Fibroblast of villous mesenchyme (primary cell): ENCODE results near the gene EAF2. TPM values are rescaled to one million over a fixed set of nuclear protein-coding genes. Genes with fewer than 3 reads are reported as not detected.

Experiments
- DNase-seq: peaks from one replicate; pipeline ENCODE4 v3.0.0-alpha.2; 2010; ENCODE audit warnings: low read depth
- H3K4me3 ChIP-seq: 2 replicates; pipeline ENCODE4 v1.5.1; 2011; ENCODE audit warnings: low read depth, mild to moderate bottlenecking, low read length
- CTCF ChIP-seq: IDR thresholded peaks from 2 replicates; pipeline ENCODE4 v1.5.1; 2012; ENCODE audit warnings: low read depth, mild to moderate bottlenecking, low read length; ENCODE audit not compliant: insufficient read depth
- total RNA-seq: library from RNA; depleted of rRNA; stranded (reverse); fragments of >200 nt; gene quantifications from 2 replicates; pipeline ENCODE4 v1.2.3, GENCODE V29; 2012

EAF2 gene
- total RNA-seq, 1 donor: 0.43 TPM

- TF ChIP-seq CTCF: no peak
- no peak overlapping the region for H3K4me3 ChIP-seq
- no peak for DNase-seq
Measured at GRCh38 chr3:121897296-121897695, 62.3 kb downstream of the EAF2 start.

GRCh38 chr3:121913305-121913990 is 78.4 kb downstream of the EAF2 start:
- no peak for TF ChIP-seq CTCF
- DNase-seq: no peak
- H3K4me3 ChIP-seq: no peak overlapping the region

- no peak for TF ChIP-seq CTCF
- DNase-seq: no peak
- no peak overlapping the region for H3K4me3 ChIP-seq
Measured at GRCh38 chr3:121914081-121914998, 79.3 kb downstream of the EAF2 start.

GRCh38 chr3:121916189-121916588 is 81.2 kb downstream of the EAF2 start:
- H3K4me3 ChIP-seq: no peak overlapping the region
- DNase-seq: no peak
- TF ChIP-seq CTCF: no peak

GRCh38 chr3:121918779-121919483 is 83.9 kb downstream of the EAF2 start:
- no peak for TF ChIP-seq CTCF
- DNase-seq: no peak
- H3K4me3 ChIP-seq: no peak overlapping the region

- DNase-seq: no peak
- H3K4me3 ChIP-seq: no peak overlapping the region
- TF ChIP-seq CTCF: no peak
Measured at GRCh38 chr3:121924734-121925133, 89.7 kb downstream of the EAF2 start.
